Neural progenitor cell (in vitro differentiated cells): Measurements from ENCODE around the gene SOD3. TPM values are rescaled to one million over a fixed set of nuclear protein-coding genes. Genes with fewer than 3 reads are reported as not detected.

ENCODE experiments used
- DNase-seq: peaks from one replicate; pipeline ENCODE4 v3.0.0-alpha.2; 2016; ENCODE audit warnings: low spot score
- H2AFZ ChIP-seq: fragments of 200-600 bp; sonication (generic); replicated peaks from 2 replicates; pipeline ENCODE4 v1.6.1; 2016; ENCODE audit warnings: antibody characterized with exemption
- H3F3A ChIP-seq: fragments of 200-600 bp; sonication (generic); 2 replicates; pipeline ENCODE4 v1.6.1; 2016; ENCODE audit warnings: antibody characterized with exemption, low read depth
- H3K27ac ChIP-seq: fragments of 200-600 bp; sonication (generic); 2 replicates; pipeline ENCODE4 v1.5.1; 2016; ENCODE audit warnings: mild to moderate bottlenecking
- H3K27me3 ChIP-seq: fragments of 200-600 bp; sonication (generic); 2 replicates; pipeline ENCODE4 v1.6.1; 2016; ENCODE audit warnings: mild to moderate bottlenecking, moderate library complexity
- H3K36me3 ChIP-seq: fragments of 200-600 bp; sonication (generic); 2 replicates; pipeline ENCODE4 v1.5.1; 2016
- H3K4me1 ChIP-seq: fragments of 200-600 bp; sonication (generic); 2 replicates; pipeline ENCODE4 v1.6.1; 2016; ENCODE audit warnings: mixed run types
- H3K4me2 ChIP-seq: fragments of 200-600 bp; sonication (generic); 2 replicates; pipeline ENCODE4 v1.6.1; 2016
- H3K4me3 ChIP-seq: fragments of 200-600 bp; sonication (generic); 2 replicates; pipeline ENCODE4 v1.5.1; 2016
- H3K79me2 ChIP-seq: fragments of 200-600 bp; sonication (generic); 2 replicates; pipeline ENCODE4 v1.6.1; 2016; ENCODE audit warnings: low read depth
- H3K9ac ChIP-seq: fragments of 200-600 bp; sonication (generic); 2 replicates; pipeline ENCODE4 v1.6.1; 2016
- H3K9me3 ChIP-seq: fragments of 200-600 bp; sonication (generic); 2 replicates; pipeline ENCODE4 v1.5.1; 2016; ENCODE audit warnings: low read depth
- H4K20me1 ChIP-seq: fragments of 200-600 bp; sonication (generic); 2 replicates; pipeline ENCODE4 v1.6.1; 2016; ENCODE audit warnings: low read depth
- H3K27ac Mint-ChIP-seq: 3 replicates; pipeline ENCODE4 v1.8.0; 2021; ENCODE audit warnings: mixed read lengths
- H3K27me3 Mint-ChIP-seq: 2 replicates; pipeline ENCODE4 v1.8.0; 2022; ENCODE audit warnings: low read depth, mild to moderate bottlenecking, inconsistent platforms, moderate library complexity, mixed read lengths; ENCODE audit not compliant: insufficient read depth
- H3K36me3 Mint-ChIP-seq: 3 replicates; pipeline ENCODE4 v1.8.0; 2021; ENCODE audit warnings: mixed read lengths
- H3K4me1 Mint-ChIP-seq: 3 replicates; pipeline ENCODE4 v1.8.0; 2021; ENCODE audit warnings: mixed read lengths
- H3K4me3 Mint-ChIP-seq: 3 replicates; pipeline ENCODE4 v1.8.0; 2021; ENCODE audit warnings: mild to moderate bottlenecking, moderate library complexity, mixed read lengths
- H3K9me3 Mint-ChIP-seq: 3 replicates; pipeline ENCODE4 v1.8.0; 2020; ENCODE audit warnings: mixed read lengths
- EZH2 ChIP-seq: fragments of 200-600 bp; sonication (generic); IDR thresholded peaks from 2 replicates; pipeline ENCODE4 v1.6.1; 2017; ENCODE audit warnings: antibody characterized with exemption, mild to moderate bottlenecking, moderate library complexity
- EZH2phosphoT487 ChIP-seq: fragments of 200-600 bp; sonication (generic); IDR thresholded peaks from 2 replicates; pipeline ENCODE4 v1.6.1; 2017; ENCODE audit warnings: antibody characterized with exemption
- total RNA-seq: library from RNA; depleted of rRNA; stranded (reverse); fragments of >200 nt; gene quantifications from 2 replicates; pipeline ENCODE4 v1.2.3, GENCODE V29; 2015; ENCODE audit warnings: low replicate concordance
- TF ChIP-seq, protein P1 (sequence below): fragments of 200-600 bp; sonication (generic); IDR thresholded peaks from 2 replicates; pipeline ENCODE4 v1.5.1; 2017; ENCODE audit warnings: antibody characterized with exemption, mild to moderate bottlenecking

Gene SOD3
- total RNA-seq, 1 donor from 2014 or later: 0.11 TPM

DNA sequence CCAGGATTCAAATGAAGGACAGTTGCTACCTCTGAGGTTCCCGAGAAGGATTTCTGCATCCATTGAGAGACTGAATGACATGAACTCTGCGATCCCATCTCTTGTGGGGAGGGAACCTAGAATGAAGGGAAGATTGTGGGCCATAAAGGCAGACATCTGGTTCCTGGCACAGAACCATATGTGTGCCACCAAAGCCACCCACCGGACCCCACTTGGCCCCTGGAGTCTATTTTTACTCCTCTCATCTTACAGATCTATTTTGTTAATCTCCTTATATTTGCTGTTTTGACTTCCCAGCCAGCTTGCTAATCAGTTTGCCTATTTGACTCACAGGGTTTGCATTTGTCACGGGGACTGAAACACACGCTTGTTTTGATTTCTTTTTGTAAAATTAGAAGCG lies 7.3 kb downstream of the SOD3 start:
- peaks cover 7% of the 10 kb centered on the region for H3K9me3 Mint-ChIP-seq
- Histone ChIP-seq H4K20me1 (no peaks in the 10 kb centered on the region), H3K4me3 (no peak overlapping the region), H3K4me2 (no peak overlapping the region), H2AFZ (no peak overlapping the region), H3K79me2 (no peaks in the 10 kb centered on the region), H3K9ac (no peak overlapping the region), H3K27ac (no peak overlapping the region), H3F3A (no peaks in the 10 kb centered on the region), H3K36me3 (no peaks in the 10 kb centered on the region), H3K4me1 (peaks cover 4% of the 10 kb centered on the region), H3K9me3 (no peaks in the 10 kb centered on the region), H3K27me3 (peaks cover 50% of the 10 kb centered on the region)
- peaks cover 2% of the 10 kb centered on the region for H3K36me3 Mint-ChIP-seq
- H3K27me3 Mint-ChIP-seq: peaks cover 11% of the 10 kb centered on the region
- no peak overlapping the region for H3K4me3 Mint-ChIP-seq
- no peak for DNase-seq
- TF ChIP-seq EZH2phosphoT487: no peak
- peaks cover 16% of the 10 kb centered on the region for H3K4me1 Mint-ChIP-seq
- no peak overlapping the region for H3K27ac Mint-ChIP-seq

DNA sequence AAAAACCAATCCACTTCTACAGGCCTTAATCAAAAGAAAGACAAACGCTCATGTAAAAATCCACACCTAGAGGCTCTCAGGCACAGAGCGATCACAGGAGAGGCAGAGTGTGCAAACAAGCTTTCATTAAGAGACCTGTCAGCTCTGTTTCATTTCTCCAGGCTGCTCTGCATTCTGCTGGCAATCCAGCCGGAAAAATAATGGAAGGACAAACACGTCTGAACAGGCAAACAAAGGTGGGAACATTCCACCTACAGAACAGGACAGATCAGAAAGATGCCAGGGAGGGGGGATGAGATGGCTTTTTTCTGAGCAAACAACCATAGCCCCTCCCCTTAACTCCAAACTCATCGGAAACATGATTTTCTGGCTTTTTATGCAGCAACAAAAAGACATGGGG lies 9.7 kb downstream of the SOD3 start:
- no peaks in the 10 kb centered on the region for H3K79me2 ChIP-seq
- H3K27ac ChIP-seq: no peak overlapping the region
- H3K27ac Mint-ChIP-seq: no peak overlapping the region
- no peak overlapping the region for H3K9ac ChIP-seq
- no peak overlapping the region for H3K4me3 Mint-ChIP-seq
- TF ChIP-seq EZH2phosphoT487 (no peak), EZH2 (no peak)
- TF ChIP-seq, protein P1, sequence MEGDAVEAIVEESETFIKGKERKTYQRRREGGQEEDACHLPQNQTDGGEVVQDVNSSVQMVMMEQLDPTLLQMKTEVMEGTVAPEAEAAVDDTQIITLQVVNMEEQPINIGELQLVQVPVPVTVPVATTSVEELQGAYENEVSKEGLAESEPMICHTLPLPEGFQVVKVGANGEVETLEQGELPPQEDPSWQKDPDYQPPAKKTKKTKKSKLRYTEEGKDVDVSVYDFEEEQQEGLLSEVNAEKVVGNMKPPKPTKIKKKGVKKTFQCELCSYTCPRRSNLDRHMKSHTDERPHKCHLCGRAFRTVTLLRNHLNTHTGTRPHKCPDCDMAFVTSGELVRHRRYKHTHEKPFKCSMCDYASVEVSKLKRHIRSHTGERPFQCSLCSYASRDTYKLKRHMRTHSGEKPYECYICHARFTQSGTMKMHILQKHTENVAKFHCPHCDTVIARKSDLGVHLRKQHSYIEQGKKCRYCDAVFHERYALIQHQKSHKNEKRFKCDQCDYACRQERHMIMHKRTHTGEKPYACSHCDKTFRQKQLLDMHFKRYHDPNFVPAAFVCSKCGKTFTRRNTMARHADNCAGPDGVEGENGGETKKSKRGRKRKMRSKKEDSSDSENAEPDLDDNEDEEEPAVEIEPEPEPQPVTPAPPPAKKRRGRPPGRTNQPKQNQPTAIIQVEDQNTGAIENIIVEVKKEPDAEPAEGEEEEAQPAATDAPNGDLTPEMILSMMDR: no peak
- H3K9me3 ChIP-seq: no peaks in the 10 kb centered on the region
- H3K36me3 ChIP-seq: no peaks in the 10 kb centered on the region
- H3K36me3 Mint-ChIP-seq: peaks cover 7% of the 10 kb centered on the region
- no peaks in the 10 kb centered on the region for H4K20me1 ChIP-seq
- peaks cover 16% of the 10 kb centered on the region for H3K4me1 Mint-ChIP-seq
- no peak for DNase-seq
- H3F3A ChIP-seq: no peaks in the 10 kb centered on the region
- H3K4me3 ChIP-seq: no peak overlapping the region
- H3K4me1 ChIP-seq: peaks cover 4% of the 10 kb centered on the region
- no peak overlapping the region for H2AFZ ChIP-seq
- H3K27me3 ChIP-seq: peaks cover 26% of the 10 kb centered on the region
- peaks cover 3% of the 10 kb centered on the region for H3K9me3 Mint-ChIP-seq
- H3K4me2 ChIP-seq: no peak overlapping the region
- H3K27me3 Mint-ChIP-seq: peaks cover 4% of the 10 kb centered on the region

DNA sequence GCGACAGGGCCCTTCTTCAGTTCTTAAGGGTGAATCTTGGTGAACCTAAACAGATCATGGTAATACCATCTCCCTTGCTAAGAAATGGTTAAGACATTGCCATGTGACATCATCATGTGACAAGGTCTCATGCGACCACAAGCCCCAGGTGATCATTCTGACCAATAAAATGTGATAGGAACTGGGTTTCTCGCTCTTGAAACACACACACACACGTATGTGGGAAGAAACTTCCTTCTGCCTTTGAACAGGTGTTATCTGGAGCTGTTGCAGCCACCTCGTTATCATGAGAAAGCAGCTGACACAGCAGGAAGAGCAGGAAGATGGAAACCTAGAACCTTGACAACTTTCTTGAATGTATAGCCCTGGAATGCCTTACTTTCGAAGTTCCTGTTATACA lies 10.2 kb downstream of the SOD3 start:
- H3K36me3 ChIP-seq: no peaks in the 10 kb centered on the region

More for the DNA sequence above, 10.2 kb downstream of the SOD3 start:
- DNase-seq: no peak
- Histone ChIP-seq H3F3A (no peaks in the 10 kb centered on the region), H3K79me2 (no peaks in the 10 kb centered on the region), H3K4me1 (peaks cover 4% of the 10 kb centered on the region), H4K20me1 (no peaks in the 10 kb centered on the region), H3K9ac (no peak overlapping the region), H3K27ac (no peak overlapping the region), H3K27me3 (peaks cover 21% of the 10 kb centered on the region), H3K4me2 (no peak overlapping the region), H3K9me3 (no peaks in the 10 kb centered on the region), H2AFZ (no peak overlapping the region), H3K4me3 (no peak overlapping the region)
- Mint-ChIP-seq H3K9me3 (peaks cover 3% of the 10 kb centered on the region), H3K36me3 (peaks cover 7% of the 10 kb centered on the region), H3K27me3 (peaks cover 4% of the 10 kb centered on the region), H3K4me3 (no peak overlapping the region), H3K27ac (no peak overlapping the region), H3K4me1 (peaks cover 16% of the 10 kb centered on the region)
- TF ChIP-seq EZH2 (no peak), EZH2phosphoT487 (no peak)
- TF ChIP-seq, protein P1: no peak
